Right ventricle myocardium inferior (tissue), 1 donor: ENCODE data around the gene KRTAP10-7. TPM values are rescaled to one million over a fixed set of nuclear protein-coding genes. Genes with fewer than 3 reads are reported as not detected.
"Not testable (repeated sequence)": the region's sequence is repeated elsewhere in the genome, so short reads cannot be mapped to it uniquely, and the experiment has no call there.

Source experiments
- ATAC-seq: fragments of 200-7000 bp; cut with Tn5 transposase; one replicate; pipeline ENCODE4 v1.9.1; 2020; ENCODE audit warnings: mild to moderate bottlenecking, moderate library complexity
- DNase-seq: peaks from one replicate; pipeline ENCODE4 v3.0.0; 2021; ENCODE audit errors: missing footprints
- intact Hi-C: fragments of 100-400 bp; cut with DNase I; formaldehyde crosslinking; loops from one replicate; pipeline ENCODE4 v1.11.0; 2022
- total RNA-seq: library from RNA; stranded (reverse); fragmentation: NEBNext Ultra II Directional; extraction: Animal tissue kit (Norgen Biotek cat#: 25700); gene quantifications from one replicate; pipeline ENCODE4 v1.2.1, GENCODE V29; 2021
- donor health status: DM: no; HTN: yes; CAD: no; lungs with severe emphysema.

The KRTAP10-7 gene
- total RNA-seq, 1 donor from 2014 or later = not detected

DNA sequence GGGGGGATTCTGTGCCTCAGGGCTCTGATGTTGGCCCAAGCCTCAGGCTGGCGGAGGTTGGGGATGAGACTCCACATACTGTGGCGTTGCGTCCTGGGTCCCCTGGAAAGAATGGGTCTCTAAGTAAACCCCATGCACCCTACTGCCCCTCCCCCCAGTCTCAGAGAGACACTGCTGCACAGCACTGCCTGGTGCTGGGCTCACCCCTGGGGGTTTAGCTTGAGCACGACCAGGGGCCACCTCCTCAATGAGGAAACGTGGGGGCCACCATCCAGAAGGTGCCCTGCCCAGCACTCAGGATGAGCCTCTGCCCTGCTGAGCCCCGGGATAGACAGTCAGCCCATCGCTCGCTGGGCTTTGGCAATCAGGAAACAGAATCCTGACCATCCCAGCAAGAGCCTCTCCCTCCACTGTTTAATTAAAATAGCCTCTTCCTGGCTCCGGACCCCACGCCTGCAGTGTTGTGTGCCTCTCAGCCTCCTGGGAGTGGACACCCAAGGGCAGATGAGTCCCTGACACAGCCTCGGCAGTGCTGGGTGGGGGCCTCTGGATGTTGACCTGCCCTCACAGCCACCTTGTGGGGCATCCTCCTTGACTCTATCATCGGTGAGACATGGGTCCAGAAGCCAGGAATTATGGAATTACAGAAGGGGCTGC is 30.4 kb upstream of the KRTAP10-7 start:
- DNase-seq = no peak
- ATAC-seq = no peak
- intact Hi-C loops = no loop called here

DNA sequence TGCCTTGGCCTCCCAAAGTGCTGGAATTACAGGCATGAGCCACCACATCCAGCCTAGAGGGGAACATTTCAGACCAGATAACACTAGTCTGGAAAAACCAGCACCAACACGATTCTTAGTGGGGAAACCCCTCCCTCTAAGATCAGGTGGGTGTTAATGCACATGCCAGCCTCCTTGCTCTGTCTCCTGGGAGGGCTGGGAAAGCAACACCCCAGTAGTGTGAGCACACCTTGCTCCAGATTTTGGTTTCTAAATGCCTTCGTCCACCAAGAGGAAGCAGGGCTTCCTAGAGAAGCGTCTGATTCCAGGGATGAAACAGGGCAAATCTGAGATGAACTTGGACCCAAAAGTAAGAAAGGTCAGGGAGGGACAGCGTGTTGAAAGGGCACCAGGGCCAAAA is 29.1 kb upstream of the KRTAP10-7 start:
- no peak for DNase-seq
- intact Hi-C loops = no loop called here
- ATAC-seq = no peak

DNA sequence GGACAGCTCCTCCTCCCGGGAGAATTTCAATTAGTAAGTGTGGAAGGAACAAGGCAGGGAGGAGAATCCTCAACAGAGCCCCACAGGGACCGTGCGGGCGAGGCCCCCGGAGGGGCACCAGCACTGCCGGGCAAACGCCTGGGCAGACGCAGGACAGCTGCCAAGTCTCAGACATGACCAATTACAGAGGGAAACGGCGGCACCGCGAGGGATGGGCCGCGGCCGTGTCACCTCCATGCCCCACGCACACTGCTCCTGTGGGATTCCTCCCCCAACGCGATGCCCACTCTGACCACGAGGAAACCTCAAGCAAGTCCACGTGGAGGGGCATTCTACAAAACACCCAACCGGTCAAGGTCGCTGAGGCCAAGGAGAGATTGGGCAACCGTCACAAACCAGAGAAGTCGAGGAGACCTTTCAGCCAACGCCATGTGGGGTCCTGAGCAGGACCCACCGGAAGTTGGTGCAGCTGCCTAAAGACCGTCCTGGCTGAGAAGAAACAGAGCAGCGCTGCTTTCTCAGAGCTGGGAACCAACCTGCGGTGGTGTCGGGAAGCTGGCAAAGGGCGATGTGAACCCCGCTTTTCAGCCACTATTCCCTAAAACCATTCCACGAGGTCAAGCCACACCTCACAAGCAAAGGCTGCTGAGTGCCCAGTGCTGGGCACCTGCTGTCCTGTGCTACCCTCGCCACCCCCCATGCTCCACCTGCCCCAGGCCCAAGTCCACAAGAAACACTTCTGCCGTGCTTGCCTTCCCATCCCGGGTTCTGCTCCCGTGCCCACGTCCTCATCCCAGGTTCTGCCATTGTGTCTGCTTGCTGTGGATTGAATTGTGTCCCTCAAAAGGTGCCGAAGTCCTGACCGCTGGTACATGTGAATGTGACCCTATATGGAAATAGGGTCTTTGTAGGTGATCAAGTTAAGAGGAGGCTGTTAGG is 28.3 kb upstream of the KRTAP10-7 start:
- intact Hi-C loops = no loop called here
- DNase-seq (no peak), ATAC-seq (no peak)

GRCh38 chr21:44572959-44573583 is 27.3 kb upstream of the KRTAP10-7 start:
- ATAC-seq (no peak), DNase-seq (no peak)
- intact Hi-C loops = no loop called here

DNA sequence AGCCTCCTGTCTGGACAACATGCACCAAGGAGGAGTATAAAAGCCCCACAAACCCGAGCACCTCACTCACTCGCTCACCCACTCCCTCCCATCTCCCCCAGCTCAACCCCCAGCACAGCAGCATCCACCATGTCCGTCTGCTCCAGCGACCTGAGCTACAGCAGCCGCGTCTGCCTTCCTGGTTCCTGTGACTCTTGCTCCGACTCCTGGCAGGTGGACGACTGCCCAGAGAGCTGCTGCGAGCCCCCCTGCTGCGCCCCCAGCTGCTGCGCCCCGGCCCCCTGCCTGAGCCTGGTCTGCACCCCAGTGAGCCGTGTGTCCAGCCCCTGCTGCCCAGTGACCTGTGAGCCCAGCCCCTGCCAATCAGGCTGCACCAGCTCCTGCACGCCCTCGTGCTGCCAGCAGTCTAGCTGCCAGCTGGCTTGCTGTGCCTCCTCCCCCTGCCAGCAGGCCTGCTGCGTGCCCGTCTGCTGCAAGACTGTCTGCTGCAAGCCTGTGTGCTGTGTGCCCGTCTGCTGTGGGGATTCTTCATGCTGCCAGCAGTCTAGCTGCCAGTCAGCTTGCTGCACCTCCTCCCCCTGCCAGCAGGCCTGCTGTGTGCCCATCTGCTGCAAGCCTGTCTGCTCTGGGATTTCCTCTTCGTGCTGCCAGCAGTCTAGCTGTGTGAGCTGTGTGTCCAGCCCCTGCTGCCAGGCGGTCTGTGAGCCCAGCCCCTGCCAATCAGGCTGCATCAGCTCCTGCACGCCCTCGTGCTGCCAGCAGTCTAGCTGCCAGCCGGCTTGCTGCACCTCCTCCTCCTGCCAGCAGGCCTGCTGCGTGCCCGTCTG is 26.6 kb upstream of the KRTAP10-7 start, which contains the start of gene KRTAP10-4:
Gene KRTAP10-4, plus strand, starts transcription at position 100 of the 827 bp plus-strand sequence. Its CDS starts 30 bp downstream, at position 130.
- intact Hi-C loops, DNase-seq, ATAC-seq: not testable (repeated sequence)

DNA sequence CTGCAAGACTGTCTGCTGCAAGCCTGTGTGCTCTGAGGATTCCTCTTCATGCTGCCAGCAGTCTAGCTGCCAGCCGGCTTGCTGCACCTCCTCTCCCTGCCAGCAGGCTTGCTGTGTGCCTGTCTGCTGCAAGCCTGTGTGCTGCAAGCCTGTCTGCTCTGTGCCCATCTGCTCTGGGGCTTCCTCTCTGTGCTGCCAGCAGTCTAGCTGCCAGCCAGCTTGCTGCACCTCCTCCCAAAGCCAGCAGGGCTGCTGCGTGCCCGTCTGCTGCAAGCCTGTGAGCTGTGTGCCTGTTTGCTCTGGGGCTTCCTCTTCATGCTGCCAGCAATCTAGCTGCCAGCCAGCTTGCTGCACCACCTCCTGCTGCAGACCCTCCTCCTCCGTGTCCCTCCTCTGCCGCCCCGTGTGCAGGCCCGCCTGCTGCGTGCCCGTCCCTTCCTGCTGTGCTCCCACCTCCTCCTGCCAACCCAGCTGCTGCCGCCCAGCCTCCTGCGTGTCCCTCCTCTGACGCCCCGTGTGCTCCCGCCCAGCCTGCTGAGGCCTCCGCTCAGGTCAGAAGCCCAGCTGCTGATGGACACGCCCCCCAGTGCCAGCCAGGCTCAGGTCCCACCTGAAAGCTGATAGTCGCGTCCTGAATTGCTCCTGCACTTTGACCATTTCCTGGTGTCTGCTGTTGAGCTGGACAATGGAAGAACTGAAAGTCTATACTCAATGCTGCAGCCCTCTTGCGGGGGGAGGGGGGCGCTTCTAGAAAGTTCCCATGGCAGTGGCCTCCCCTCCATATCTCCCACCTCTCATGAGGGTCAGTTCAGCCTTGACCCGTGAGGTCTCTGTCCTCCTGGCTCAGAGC is 25.7 kb upstream of the KRTAP10-7 start:
- DNase-seq (no peak), ATAC-seq (no peak)
- intact Hi-C loops = no loop called here

GRCh38 chr21:44575307-44576024 is 24.9 kb upstream of the KRTAP10-7 start:
- DNase-seq = no peak
- intact Hi-C loops = no loop called here
- ATAC-seq = no peak

DNA sequence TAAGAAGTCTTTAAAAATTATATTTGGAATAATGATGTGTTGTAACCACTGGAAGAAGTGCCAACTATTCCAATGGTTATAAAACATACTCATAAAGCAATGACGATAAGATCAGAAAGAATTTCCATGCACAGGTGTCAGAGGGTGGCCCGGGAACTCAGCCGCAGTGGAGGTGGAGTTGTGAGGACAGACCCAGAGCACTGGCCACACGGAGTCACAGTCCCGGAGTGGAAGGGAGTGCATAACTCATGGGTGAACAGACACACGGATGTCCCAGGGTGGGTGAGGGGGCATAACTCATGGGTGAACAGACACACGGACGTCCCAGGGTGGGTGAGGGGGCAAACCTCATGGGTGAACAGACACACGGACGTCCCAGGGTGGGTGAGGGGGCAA is 24.4 kb upstream of the KRTAP10-7 start:
- intact Hi-C loops = no loop called here
- DNase-seq = no peak
- ATAC-seq = no peak

DNA sequence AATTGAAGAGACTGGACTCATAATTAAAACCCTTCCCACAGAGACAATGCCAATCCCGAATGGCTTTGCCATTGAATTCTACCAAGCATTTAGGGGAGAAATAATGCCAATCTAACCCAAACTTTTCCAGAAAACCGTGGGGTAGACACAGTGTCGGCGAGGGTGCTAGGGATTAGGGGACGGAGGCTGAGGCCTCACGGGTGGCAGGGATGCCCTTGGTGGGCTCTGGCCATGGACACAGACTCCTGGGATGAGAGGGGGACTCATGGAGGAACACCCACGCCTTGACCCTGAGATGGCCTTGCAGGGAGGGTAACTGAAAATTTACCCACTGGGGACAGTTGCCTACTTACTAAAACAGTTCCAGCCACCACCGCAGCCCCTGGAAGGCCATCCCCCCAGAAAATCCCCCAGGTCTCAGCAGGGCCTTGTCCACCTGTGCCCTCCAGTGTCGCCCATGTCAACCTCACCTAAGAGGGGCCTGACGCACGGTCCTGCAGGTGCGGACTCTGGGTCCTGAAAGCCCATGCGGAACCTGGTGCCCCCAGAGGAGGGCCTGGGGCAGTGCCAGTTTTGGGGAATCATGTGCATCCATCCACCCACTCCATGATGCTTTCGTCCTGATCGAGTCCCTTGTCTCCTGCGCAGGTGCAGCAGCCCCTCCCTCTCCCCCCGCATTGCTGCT is 21.9 kb upstream of the KRTAP10-7 start:
- ATAC-seq (no peak), DNase-seq (no peak)
- intact Hi-C loops = no loop called here

DNA sequence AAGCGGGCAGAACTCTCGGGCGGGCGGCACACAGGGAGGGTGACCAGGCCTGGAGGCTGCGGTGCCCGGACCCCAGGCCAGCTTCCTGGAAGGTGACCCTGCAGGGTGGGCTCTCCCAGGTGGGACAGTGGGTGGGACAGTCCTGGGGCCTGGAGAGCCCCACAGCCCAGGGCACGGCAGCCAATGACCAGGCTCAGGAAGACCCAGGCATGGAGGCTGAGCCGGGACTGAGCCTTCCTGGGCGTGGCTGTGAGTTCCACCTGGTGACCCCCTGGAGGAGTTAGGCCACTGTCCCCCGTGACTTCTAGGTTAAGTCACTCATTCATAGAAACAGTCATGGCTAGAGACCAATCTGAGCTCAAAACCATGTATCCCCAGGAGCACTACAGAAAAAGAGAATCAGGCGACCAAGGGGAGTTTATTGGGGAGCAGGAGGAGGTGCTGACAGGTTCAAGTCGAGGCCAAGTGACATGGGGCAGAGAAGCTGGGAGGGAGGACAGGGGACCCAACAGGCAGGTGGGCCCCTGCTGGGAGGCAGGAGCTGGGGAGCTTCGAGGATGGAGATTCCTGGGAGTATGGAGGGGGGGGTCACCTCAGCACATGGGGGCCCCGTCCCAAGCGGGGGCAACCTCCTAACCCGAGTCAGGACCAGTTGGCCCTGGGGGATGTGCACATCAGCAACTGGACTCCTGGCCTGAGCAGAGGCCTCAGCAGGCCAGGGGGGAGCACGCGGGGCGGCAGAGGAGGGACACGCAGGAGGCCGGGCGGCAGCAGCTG is 21.2 kb upstream of the KRTAP10-7 start:
- no peak for DNase-seq
- intact Hi-C loops = no loop called here
- ATAC-seq = no peak

- intact Hi-C loops = no loop called here
- DNase-seq (no peak), ATAC-seq (no peak)
Observed at GRCh38 chr21:44579833-44580144, 20.6 kb upstream of the KRTAP10-7 start.

GRCh38 chr21:44580231-44580821 is 20.1 kb upstream of the KRTAP10-7 start, which contains the start of gene KRTAP10-5:
TSS of gene KRTAP10-5 (minus strand) at chr21:44580604. CDS start at chr21:44580578, 26 bp downstream.
- intact Hi-C loops, ATAC-seq, DNase-seq: not testable (repeated sequence)

DNA sequence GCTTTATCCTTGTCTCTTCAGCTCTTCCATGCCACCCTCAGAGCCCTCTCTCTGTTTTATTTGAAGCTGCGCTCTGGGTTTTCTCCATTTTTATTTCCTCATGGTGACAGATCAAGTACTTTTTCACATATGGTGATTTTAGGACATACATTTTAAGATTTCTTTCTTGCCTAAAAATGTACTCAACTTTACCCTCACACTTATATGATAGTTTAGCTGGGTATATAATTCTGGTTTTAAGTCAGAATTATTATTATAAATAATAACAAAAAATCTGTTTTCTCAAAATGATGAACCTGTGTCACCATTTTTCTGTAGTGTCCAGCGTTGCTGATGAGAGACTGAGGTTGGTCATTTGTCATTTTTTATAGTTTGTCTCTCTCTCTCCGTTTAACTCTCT is 19.2 kb upstream of the KRTAP10-7 start:
- no peak for ATAC-seq

GRCh38 chr21:44582055-44582454 is 18.3 kb upstream of the KRTAP10-7 start:
- intact Hi-C loops = no loop called here
- DNase-seq (no peak), ATAC-seq (no peak)

More for the DNA sequence above, 19.2 kb upstream of the KRTAP10-7 start:
- intact Hi-C loops = no loop called here
- DNase-seq = no peak

DNA sequence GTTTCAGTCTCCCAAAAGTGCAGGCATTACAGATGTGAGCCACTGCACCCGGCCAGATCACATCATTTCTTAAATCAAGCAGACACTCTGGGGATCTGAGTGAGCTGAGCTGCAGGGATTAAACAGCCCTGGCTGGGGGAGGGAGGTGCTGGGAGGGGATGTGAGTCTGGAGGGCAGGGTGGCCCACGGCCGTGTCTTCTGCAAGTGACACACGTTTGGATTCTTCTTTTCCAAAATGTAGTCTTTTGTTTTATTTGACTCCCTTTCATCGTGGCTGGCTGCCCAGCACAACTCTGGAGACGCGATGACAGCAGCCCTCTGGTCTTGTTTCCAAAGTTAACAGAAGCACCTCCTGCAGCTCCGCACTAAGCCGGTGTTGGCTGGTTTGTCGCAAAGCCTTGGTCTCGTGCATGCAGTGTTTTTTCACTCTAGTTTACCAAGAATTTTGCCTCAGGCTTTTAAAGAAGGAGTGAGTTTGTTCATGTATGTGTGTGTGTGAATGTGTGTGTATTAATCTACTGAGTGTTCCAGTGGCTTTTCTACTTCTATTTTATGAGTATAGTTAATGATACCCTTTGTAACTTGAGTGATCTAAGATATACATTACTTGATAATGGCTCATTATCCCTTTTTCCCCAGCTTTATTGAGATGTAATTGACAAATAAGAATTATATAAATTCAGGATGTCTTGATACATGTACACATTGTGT is 17.2 kb upstream of the KRTAP10-7 start:
- ATAC-seq = no peak
- no peak for DNase-seq
- intact Hi-C loops = no loop called here
